NT2/D1 (cell line): Measurements from ENCODE around the gene CTAGE4.
"Not testable (repeated sequence)": the region's sequence is repeated elsewhere in the genome, so short reads cannot be mapped to it uniquely, and the experiment has no call there.

Experiments used
- YY1 ChIP-seq: IDR thresholded peaks from 2 replicates; pipeline ENCODE4 v1.6.1; 2011; ENCODE audit not compliant: insufficient read length, insufficient read depth
- ZNF274 ChIP-seq: IDR thresholded peaks from 2 replicates; pipeline ENCODE4 v1.6.1; 2011; ENCODE audit warnings: mild to moderate bottlenecking, low read depth, low read length

- TF ChIP-seq YY1, ZNF274: not testable (repeated sequence)
Measured at GRCh38 chr7:144193782-144194181, 10.5 kb downstream of the CTAGE4 start.
